ENCODE data around the gene SMAD3.

DNA sequence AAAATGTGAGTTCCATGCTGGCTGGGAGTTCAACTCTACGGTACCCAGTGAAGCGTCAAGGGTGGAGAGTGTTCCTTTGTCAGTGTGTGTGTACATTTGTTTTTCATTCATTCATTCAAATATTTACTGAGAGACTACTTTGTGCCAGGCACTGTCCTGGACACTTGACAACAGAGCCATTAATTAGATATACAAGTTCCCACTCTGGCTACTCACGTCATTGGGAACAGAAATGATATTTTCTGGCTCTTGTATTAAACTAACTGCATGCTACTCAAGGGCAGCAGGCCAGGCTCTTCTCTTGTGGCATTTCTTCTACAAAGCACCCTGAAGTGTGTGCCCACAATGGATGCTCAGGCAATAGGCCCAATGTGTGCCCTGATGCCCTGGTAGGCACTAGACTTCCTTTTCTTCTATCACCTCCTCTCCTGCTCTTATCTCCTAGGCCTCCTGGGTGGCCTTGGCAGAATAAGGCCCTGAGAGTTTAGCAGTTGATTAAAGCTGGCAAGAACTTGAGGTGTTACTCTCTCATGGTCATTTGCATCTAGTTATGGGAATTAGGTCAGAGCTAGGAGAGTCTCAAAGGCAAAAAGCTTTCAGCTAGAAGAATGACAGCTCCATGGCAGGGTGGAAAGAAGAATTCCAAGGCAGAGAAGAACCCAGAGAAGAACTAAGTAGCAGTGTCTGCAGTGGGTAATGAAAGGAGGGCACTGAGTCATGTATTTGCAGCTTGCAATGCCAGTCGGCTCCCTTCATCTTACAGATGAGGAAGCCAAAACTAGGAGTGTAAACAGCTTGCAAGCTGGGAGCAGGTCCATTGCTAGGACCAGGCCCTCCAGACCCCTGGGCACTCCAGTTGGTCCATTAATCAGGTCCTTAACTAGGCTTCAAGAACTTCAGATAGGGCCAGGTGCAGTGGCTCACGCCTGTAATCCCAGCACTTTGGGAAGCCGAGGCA is 14.0 kb upstream of the SMAD3 start:
- TF ChIP-seq, protein P1, sequence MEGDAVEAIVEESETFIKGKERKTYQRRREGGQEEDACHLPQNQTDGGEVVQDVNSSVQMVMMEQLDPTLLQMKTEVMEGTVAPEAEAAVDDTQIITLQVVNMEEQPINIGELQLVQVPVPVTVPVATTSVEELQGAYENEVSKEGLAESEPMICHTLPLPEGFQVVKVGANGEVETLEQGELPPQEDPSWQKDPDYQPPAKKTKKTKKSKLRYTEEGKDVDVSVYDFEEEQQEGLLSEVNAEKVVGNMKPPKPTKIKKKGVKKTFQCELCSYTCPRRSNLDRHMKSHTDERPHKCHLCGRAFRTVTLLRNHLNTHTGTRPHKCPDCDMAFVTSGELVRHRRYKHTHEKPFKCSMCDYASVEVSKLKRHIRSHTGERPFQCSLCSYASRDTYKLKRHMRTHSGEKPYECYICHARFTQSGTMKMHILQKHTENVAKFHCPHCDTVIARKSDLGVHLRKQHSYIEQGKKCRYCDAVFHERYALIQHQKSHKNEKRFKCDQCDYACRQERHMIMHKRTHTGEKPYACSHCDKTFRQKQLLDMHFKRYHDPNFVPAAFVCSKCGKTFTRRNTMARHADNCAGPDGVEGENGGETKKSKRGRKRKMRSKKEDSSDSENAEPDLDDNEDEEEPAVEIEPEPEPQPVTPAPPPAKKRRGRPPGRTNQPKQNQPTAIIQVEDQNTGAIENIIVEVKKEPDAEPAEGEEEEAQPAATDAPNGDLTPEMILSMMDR (IDR thresholded peaks at IDR 0.05; ENCODE audit: low read depth, low read length, missing input control): no peak
- TF ChIP-seq, protein P2, sequence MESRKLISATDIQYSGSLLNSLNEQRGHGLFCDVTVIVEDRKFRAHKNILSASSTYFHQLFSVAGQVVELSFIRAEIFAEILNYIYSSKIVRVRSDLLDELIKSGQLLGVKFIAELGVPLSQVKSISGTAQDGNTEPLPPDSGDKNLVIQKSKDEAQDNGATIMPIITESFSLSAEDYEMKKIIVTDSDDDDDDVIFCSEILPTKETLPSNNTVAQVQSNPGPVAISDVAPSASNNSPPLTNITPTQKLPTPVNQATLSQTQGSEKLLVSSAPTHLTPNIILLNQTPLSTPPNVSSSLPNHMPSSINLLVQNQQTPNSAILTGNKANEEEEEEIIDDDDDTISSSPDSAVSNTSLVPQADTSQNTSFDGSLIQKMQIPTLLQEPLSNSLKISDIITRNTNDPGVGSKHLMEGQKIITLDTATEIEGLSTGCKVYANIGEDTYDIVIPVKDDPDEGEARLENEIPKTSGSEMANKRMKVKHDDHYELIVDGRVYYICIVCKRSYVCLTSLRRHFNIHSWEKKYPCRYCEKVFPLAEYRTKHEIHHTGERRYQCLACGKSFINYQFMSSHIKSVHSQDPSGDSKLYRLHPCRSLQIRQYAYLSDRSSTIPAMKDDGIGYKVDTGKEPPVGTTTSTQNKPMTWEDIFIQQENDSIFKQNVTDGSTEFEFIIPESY (IDR thresholded peaks at IDR 0.05): no peak
- no peak for TF ChIP-seq FOXA1 (IDR thresholded peaks at IDR 0.05)

Measured in liver (tissue), 2 donors.